ENCODE measurements around the gene RAPGEF1.

DNA sequence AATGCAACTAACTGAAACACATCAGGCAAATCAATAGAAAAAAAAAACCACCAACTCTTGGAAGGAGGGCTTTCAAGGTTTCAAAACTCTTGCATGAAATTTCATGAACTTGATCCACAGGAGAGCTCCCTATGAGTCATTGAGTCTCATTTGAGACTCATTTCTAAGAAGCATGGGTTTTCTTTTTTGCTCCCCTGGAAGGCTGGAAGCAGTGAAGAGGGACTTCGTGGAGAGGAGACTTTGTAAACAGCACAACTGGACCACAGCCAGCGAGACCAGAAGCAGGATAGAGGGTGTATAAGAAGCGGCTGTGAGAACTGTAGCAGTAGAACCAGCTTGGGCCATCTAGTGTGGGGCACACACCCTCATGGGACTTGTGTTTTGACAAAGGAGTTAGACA is 41.2 kb upstream of the RAPGEF1 start:
- TF ChIP-seq, protein P1, sequence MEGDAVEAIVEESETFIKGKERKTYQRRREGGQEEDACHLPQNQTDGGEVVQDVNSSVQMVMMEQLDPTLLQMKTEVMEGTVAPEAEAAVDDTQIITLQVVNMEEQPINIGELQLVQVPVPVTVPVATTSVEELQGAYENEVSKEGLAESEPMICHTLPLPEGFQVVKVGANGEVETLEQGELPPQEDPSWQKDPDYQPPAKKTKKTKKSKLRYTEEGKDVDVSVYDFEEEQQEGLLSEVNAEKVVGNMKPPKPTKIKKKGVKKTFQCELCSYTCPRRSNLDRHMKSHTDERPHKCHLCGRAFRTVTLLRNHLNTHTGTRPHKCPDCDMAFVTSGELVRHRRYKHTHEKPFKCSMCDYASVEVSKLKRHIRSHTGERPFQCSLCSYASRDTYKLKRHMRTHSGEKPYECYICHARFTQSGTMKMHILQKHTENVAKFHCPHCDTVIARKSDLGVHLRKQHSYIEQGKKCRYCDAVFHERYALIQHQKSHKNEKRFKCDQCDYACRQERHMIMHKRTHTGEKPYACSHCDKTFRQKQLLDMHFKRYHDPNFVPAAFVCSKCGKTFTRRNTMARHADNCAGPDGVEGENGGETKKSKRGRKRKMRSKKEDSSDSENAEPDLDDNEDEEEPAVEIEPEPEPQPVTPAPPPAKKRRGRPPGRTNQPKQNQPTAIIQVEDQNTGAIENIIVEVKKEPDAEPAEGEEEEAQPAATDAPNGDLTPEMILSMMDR (IDR thresholded peaks at IDR 0.05; ENCODE audit: poor library complexity), result no peak
- TF ChIP-seq EZH2 (IDR thresholded peaks at IDR 0.05; ENCODE audit: borderline replicate concordance) (no peak), EZH2phosphoT487 (IDR thresholded peaks at IDR 0.05; ENCODE audit: low read depth, severe bottlenecking, unreplicated experiment) (no peak)

All from hepatocyte (in vitro differentiated cells).